ENCODE data around the gene ATP23. TPM values are rescaled to one million over a fixed set of nuclear protein-coding genes. Genes with fewer than 3 reads are reported as not detected.

The ATP23 gene
- total RNA-seq, 3 donors from 2014 or later, result 13.7 to 19.0 (median 15.3) TPM

GRCh38 chr12:57996520-57996919, 55.2 kb downstream of the ATP23 start:
- no peak overlapping the region for H3K4me3 ChIP-seq
- peaks cover 50% of the 10 kb centered on the region for H3K9me3 ChIP-seq
- intact Hi-C loops (cut with DNase I, micrococcal nuclease), result no loop called here
- ATAC-seq (no peak), DNase-seq (no peak)
- H3K4me1 ChIP-seq (ENCODE audit: low read depth), result no peaks in the 10 kb centered on the region
- TF ChIP-seq CTCF (IDR thresholded peaks at IDR 0.05), result no peak
- no peaks in the 10 kb centered on the region for H3K36me3 ChIP-seq (ENCODE audit: low read depth)

- TF ChIP-seq CTCF (IDR thresholded peaks at IDR 0.05), result no peak
- ATAC-seq (no peak), DNase-seq (no peak)
- H3K4me3 ChIP-seq, result no peak overlapping the region
- no peaks in the 10 kb centered on the region for H3K4me1 ChIP-seq (ENCODE audit: low read depth)
- intact Hi-C loops (cut with DNase I, micrococcal nuclease), result no loop called here
- H3K36me3 ChIP-seq (ENCODE audit: low read depth), result no peaks in the 10 kb centered on the region
- H3K9me3 ChIP-seq, result peaks cover 50% of the 10 kb centered on the region
Measured at GRCh38 chr12:57998251-57998650, 56.9 kb downstream of the ATP23 start.

GRCh38 chr12:58000499-58000898, 59.1 kb downstream of the ATP23 start:
- Histone ChIP-seq H3K4me1 (ENCODE audit: low read depth) (no peaks in the 10 kb centered on the region), H3K9me3 (peaks cover 48% of the 10 kb centered on the region), H3K36me3 (ENCODE audit: low read depth) (no peaks in the 10 kb centered on the region), H3K4me3 (no peak overlapping the region)
- TF ChIP-seq CTCF (IDR thresholded peaks at IDR 0.05), result no peak
- intact Hi-C loops (cut with DNase I, micrococcal nuclease), result no loop called here
- no peak for DNase-seq
- ATAC-seq, result no peak

- no peaks in the 10 kb centered on the region for H3K9me3 ChIP-seq
- TF ChIP-seq CTCF (IDR thresholded peaks at IDR 0.05), result no peak
- ATAC-seq (no peak), DNase-seq (no peak)
- intact Hi-C loops (cut with DNase I, micrococcal nuclease), result no loop called here
- no peaks in the 10 kb centered on the region for H3K36me3 ChIP-seq (ENCODE audit: low read depth)
- no peaks in the 10 kb centered on the region for H3K4me1 ChIP-seq (ENCODE audit: low read depth)
- H3K4me3 ChIP-seq, result no peak overlapping the region
Measured at GRCh38 chr12:58007875-58008274, 66.5 kb downstream of the ATP23 start.

GRCh38 chr12:58008634-58009033, 67.3 kb downstream of the ATP23 start:
- DNase-seq (no peak), ATAC-seq (no peak)
- Histone ChIP-seq H3K9me3 (no peaks in the 10 kb centered on the region), H3K4me3 (no peak overlapping the region), H3K4me1 (ENCODE audit: low read depth) (no peaks in the 10 kb centered on the region), H3K36me3 (ENCODE audit: low read depth) (no peaks in the 10 kb centered on the region)
- intact Hi-C loops (cut with DNase I, micrococcal nuclease), result no loop called here
- no peak for TF ChIP-seq CTCF (IDR thresholded peaks at IDR 0.05)

Other genes with a start within 250 kb of the ATP23 start
- 100 to 1,000 TPM; 230 to 282 (median 282) TPM for gene OS9, start 247.4 kb upstream of the ATP23 start, total RNA-seq
- 1 to 10 TPM; 1.3 to 2.7 (median 2.2) TPM for gene AGAP2, start 202.8 kb upstream of the ATP23 start, total RNA-seq
- 10 to 100 TPM; 29.2 to 39.8 (median 30.5) TPM for gene TSPAN31, start 196.5 kb upstream of the ATP23 start, total RNA-seq
- 10 to 100 TPM; 41.4 to 62.7 (median 60.2) TPM for gene CDK4, start 189.3 kb upstream of the ATP23 start, total RNA-seq
- gene MARCHF9, start 186.5 kb upstream of the ATP23 start, total RNA-seq, result 10 to 100 TPM; 10.5 to 15.1 (median 11.7) TPM
- gene CYP27B1, start 174.5 kb upstream of the ATP23 start, total RNA-seq, result 1 to 10 TPM; 1.2 to 2.1 (median 1.4) TPM
- 10 to 100 TPM; 10.1 to 15.3 (median 10.6) TPM for gene METTL1, start 169.5 kb upstream of the ATP23 start, total RNA-seq
- 1 to 10 TPM; 5.3 to 7.3 (median 6.2) TPM for gene EEF1AKMT3, start 169.0 kb upstream of the ATP23 start, total RNA-seq
- gene TSFM, start 158.8 kb upstream of the ATP23 start, total RNA-seq, result 10 to 100 TPM; 26.1 to 32.9 (median 29.0) TPM
- 10 to 100 TPM; 12.2 to 13.6 (median 13.3) TPM for gene AVIL, start 122.8 kb upstream of the ATP23 start, total RNA-seq
- 100 to 1,000 TPM; 220 to 339 (median 256) TPM for gene CTDSP2, start 94.8 kb upstream of the ATP23 start, total RNA-seq